Umbilical cord (tissue), 2 donors: Measurements from ENCODE around the gene UBA1. TPM values are rescaled to one million over a fixed set of nuclear protein-coding genes. Genes with fewer than 3 reads are reported as not detected.
"Not testable (repeated sequence)": the region's sequence is repeated elsewhere in the genome, so short reads cannot be mapped to it uniquely, and the experiment has no call there.

Experiments used
- DNase-seq: peaks from one replicate; pipeline ENCODE4 v3.0.0-alpha.2; 2015; ENCODE audit warnings: low spot score
- total RNA-seq: library from RNA; depleted of rRNA; stranded (reverse); fragments of >200 nt; gene quantifications from one replicate; pipeline ENCODE4 v1.2.3, GENCODE V29; 2014; ENCODE audit warnings: low replicate concordance; ENCODE audit not compliant: insufficient read depth

UBA1 gene
- total RNA-seq, 1 donor from 2014 or later: 36.8 TPM

- DNase-seq: no peak
Measured at GRCh38 chrX:47250017-47250347, 56.4 kb downstream of the UBA1 start.

GRCh38 chrX:47257620-47258019 is 64.0 kb downstream of the UBA1 start:
- DNase-seq: not testable (repeated sequence)

Other genes starting within 250 kb of the UBA1 start
- gene RGN, start 115.4 kb upstream of the UBA1 start, total RNA-seq: 1.4 TPM
- 34.2 TPM for gene NDUFB11, start 49.1 kb upstream of the UBA1 start, total RNA-seq
- 28.4 TPM for gene RBM10, start 48.6 kb upstream of the UBA1 start, total RNA-seq
- gene CDK16, start 24.9 kb downstream of the UBA1 start, total RNA-seq: 36.4 TPM
- 33.7 TPM for gene USP11, start 39.2 kb downstream of the UBA1 start, total RNA-seq
- gene ZNF157, start 176.7 kb downstream of the UBA1 start, total RNA-seq: 0.96 TPM